ENCODE results near the gene BTN1A1. TPM values are rescaled to one million over a fixed set of nuclear protein-coding genes. Genes with fewer than 3 reads are reported as not detected.

Gene BTN1A1
- total and polyA plus RNA-seq, 9 of the 15 experiments (the other 6 are each of a cell fraction or from before 2014, with no cell fraction given): 0.01 to 0.15 (median 0.06) TPM; not detected in 4

- TF ChIP-seq REST (IDR thresholded peaks at IDR 0.05; ENCODE audit: borderline replicate concordance) (peak; percentile 13; the same call in 1 of the 2 replicates), REST (CRISPR knock-in tag; IDR thresholded peaks at IDR 0.05; ENCODE audit: low read depth) (no peak; the same call in 1 of the 2 replicates), MECOM (CRISPR knock-in tag; IDR thresholded peaks at IDR 0.05) (no peak), ILF3 (IDR thresholded peaks at IDR 0.05; ENCODE audit: borderline replicate concordance) (peak; percentile 87; the same call in 1 of the 2 replicates), ZBTB33 (CRISPR knock-in tag; IDR thresholded peaks at IDR 0.05) (peak; percentile 64; the same call in 1 of the 2 replicates), CREM (IDR thresholded peaks at IDR 0.05; ENCODE audit: low read depth) (peak; percentile 62), BCLAF1 (IDR thresholded peaks at IDR 0.05; ENCODE audit: borderline replicate concordance in 1 of 2, control insufficient read depth in 1 of 2, low read depth in 2 of 2, low read length in 1 of 2) (no peak), PPARD (CRISPR knock-in tag; IDR thresholded peaks at IDR 0.05) (no peak), ETV1 (tag; conservative IDR thresholded peaks at IDR 0.05; ENCODE audit: low read depth) (peak; percentile 55), MIER1 (IDR thresholded peaks at IDR 0.05; ENCODE audit: low read depth) (no peak), CEBPG (CRISPR knock-in tag; IDR thresholded peaks at IDR 0.05) (no peak), CEBPG (tag; conservative IDR thresholded peaks at IDR 0.05 in 1 of 2, IDR thresholded peaks at IDR 0.05 in 1 of 2) (no peak), MAX (CRISPR knock-in tag; IDR thresholded peaks at IDR 0.05) (no peak; the same call in 1 of the 2 replicates)
Measured at GRCh38 chr6:26532699-26533531, 32.8 kb downstream of the BTN1A1 start (continued).
